ENCODE results near the gene ACTG2. TPM values are rescaled to one million over a fixed set of nuclear protein-coding genes. Genes with fewer than 3 reads are reported as not detected.

ACTG2 gene
- total RNA-seq, 3 donors from 2014 or later (not counting 1 experiment from before 2014, with no cell fraction given): not detected

GRCh38 chr2:73852020-73852419, 40.8 kb upstream of the ACTG2 start:
- ATAC-seq (no peak), DNase-seq (no peak)
- Mint-ChIP-seq H3K27ac (no peak overlapping the region), H3K36me3 (peaks cover 23% of the 10 kb centered on the region), H3K9me3 (no peaks in the 10 kb centered on the region), H3K4me1 (no peaks in the 10 kb centered on the region), H3K27me3 (ENCODE audit: low read depth in 2 of 2) (no peaks in the 10 kb centered on the region), H3K4me3 (no peak overlapping the region)
- H3K4me3 ChIP-seq (ENCODE audit: low read length): no peak overlapping the region
- H3K27me3 ChIP-seq (ENCODE audit: control insufficient read depth, insufficient read depth, low read length): no peaks in the 10 kb centered on the region
- H3K9me3 ChIP-seq (ENCODE audit: control insufficient read depth, insufficient read depth, low read length): no peaks in the 10 kb centered on the region
- H3K27ac ChIP-seq (ENCODE audit: low read length): no peak overlapping the region
- intact Hi-C loops (cut with micrococcal nuclease): no loop called here
- TF ChIP-seq, protein P1, sequence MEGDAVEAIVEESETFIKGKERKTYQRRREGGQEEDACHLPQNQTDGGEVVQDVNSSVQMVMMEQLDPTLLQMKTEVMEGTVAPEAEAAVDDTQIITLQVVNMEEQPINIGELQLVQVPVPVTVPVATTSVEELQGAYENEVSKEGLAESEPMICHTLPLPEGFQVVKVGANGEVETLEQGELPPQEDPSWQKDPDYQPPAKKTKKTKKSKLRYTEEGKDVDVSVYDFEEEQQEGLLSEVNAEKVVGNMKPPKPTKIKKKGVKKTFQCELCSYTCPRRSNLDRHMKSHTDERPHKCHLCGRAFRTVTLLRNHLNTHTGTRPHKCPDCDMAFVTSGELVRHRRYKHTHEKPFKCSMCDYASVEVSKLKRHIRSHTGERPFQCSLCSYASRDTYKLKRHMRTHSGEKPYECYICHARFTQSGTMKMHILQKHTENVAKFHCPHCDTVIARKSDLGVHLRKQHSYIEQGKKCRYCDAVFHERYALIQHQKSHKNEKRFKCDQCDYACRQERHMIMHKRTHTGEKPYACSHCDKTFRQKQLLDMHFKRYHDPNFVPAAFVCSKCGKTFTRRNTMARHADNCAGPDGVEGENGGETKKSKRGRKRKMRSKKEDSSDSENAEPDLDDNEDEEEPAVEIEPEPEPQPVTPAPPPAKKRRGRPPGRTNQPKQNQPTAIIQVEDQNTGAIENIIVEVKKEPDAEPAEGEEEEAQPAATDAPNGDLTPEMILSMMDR (IDR thresholded peaks at IDR 0.05): no peak
- H3K4me1 ChIP-seq (ENCODE audit: control insufficient read depth, insufficient read depth, low read length): no peaks in the 10 kb centered on the region
- peaks cover 76% of the 10 kb centered on the region for H3K36me3 ChIP-seq (ENCODE audit: control insufficient read depth, insufficient read depth, low read length)

DNA sequence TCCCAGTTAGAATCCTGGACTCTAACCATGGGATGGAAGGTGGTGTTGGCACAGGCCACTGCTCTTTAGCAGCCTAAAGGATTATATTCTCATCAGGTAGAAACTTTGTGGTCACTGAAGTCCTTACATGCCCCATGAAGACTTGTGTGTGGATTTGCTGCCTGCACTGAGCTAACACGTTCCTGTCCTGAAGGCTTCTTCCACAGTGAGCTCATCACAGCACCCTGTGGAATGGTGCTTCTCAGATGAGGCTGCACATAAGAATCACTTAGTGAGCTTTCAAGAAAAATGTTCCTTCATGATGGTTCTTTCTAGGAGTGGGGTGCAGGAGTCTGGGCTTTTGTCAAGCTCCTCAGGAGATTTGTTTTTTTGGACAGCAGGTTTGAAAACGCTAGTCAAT, 37.3 kb upstream of the ACTG2 start:
- Mint-ChIP-seq H3K27ac (no peak overlapping the region), H3K36me3 (peaks cover 13% of the 10 kb centered on the region), H3K9me3 (no peaks in the 10 kb centered on the region), H3K4me3 (no peak overlapping the region), H3K27me3 (ENCODE audit: low read depth in 2 of 2) (no peaks in the 10 kb centered on the region), H3K4me1 (no peaks in the 10 kb centered on the region)
- Histone ChIP-seq H3K4me1 (ENCODE audit: control insufficient read depth, insufficient read depth, low read length) (no peaks in the 10 kb centered on the region), H3K27me3 (ENCODE audit: control insufficient read depth, insufficient read depth, low read length) (no peaks in the 10 kb centered on the region), H3K9me3 (ENCODE audit: control insufficient read depth, insufficient read depth, low read length) (no peaks in the 10 kb centered on the region), H3K36me3 (ENCODE audit: control insufficient read depth, insufficient read depth, low read length) (peaks cover 52% of the 10 kb centered on the region), H3K27ac (ENCODE audit: low read length) (no peak overlapping the region), H3K4me3 (ENCODE audit: low read length) (no peak overlapping the region)
- TF ChIP-seq, protein P1 (IDR thresholded peaks at IDR 0.05): no peak
- intact Hi-C loops (cut with micrococcal nuclease): no loop called here
- DNase-seq (no peak), ATAC-seq (no peak)
- WGBS (ENCODE audit: insufficient coverage): 92% methylated on average over 1 of the region's 2 CpGs

GRCh38 chr2:73856214-73856613, 36.6 kb upstream of the ACTG2 start:
- Mint-ChIP-seq H3K36me3 (peaks cover 18% of the 10 kb centered on the region), H3K27ac (no peak overlapping the region)
- no peak for ATAC-seq

More at GRCh38 chr2:73856214-73856613, 36.6 kb upstream of the ACTG2 start:
- H3K36me3 ChIP-seq (ENCODE audit: control insufficient read depth, insufficient read depth, low read length): peaks cover 52% of the 10 kb centered on the region
- intact Hi-C loops (cut with micrococcal nuclease): no loop called here
- no peaks in the 10 kb centered on the region for H3K27me3 ChIP-seq (ENCODE audit: control insufficient read depth, insufficient read depth, low read length)
- TF ChIP-seq, protein P1 (IDR thresholded peaks at IDR 0.05): no peak
- no peaks in the 10 kb centered on the region for H3K27me3 Mint-ChIP-seq (ENCODE audit: low read depth in 2 of 2)
- H3K4me3 ChIP-seq (ENCODE audit: low read length): no peak overlapping the region
- H3K9me3 ChIP-seq (ENCODE audit: control insufficient read depth, insufficient read depth, low read length): no peaks in the 10 kb centered on the region
- H3K4me3 Mint-ChIP-seq: no peak overlapping the region
- no peaks in the 10 kb centered on the region for H3K4me1 Mint-ChIP-seq
- no peaks in the 10 kb centered on the region for H3K9me3 Mint-ChIP-seq
- H3K4me1 ChIP-seq (ENCODE audit: control insufficient read depth, insufficient read depth, low read length): no peaks in the 10 kb centered on the region
- no peak overlapping the region for H3K27ac ChIP-seq (ENCODE audit: low read length)
- no peak for DNase-seq
